GM18868 (cell line): Measurements from ENCODE around the gene CCDC141.

Experiments used
- ATAC-seq: cut with Tn5 transposase; IDR thresholded peaks from one replicate; pipeline ENCODE4 v1.9.1; 2021; ENCODE audit warnings: mild to moderate bottlenecking, moderate library complexity; ENCODE audit not compliant: unreplicated experiment

Gene CCDC141

DNA sequence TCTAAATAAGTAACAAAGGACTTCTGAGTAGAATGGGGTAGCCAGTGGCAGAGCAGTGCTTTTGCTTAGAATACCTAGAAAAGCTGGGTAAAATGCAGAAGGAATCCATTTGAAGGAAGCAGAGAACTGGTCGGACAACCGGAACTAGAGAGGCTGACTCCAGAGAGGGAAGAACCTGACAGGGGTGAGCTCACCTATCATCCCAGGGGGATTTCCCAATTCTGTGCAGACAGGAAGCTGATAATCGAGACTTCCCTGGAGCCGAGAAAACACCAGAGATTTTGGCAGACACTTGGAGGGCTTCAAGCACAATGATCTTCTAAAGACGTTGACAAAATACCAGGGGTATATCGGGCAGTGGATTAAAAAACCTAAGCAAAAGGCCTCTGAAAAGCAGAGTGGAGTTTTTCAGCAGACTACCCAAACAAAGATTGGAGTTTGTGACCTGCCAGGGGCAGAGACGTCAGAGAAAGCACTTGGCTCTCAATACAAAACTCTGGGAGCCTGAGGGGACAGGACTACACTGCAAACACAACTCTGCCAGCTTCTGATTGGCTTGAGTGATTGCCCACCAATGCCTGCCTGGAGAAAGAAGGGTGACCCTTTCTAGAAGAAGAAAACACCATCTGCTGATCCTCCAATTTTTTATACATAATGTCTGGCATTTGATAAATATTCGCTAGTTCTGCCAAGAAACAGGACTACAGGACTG is 175.3 kb downstream of the CCDC141 start:
- no peak for ATAC-seq

- ATAC-seq: no peak
Measured at GRCh38 chr2:178873912-178874311, 176.0 kb downstream of the CCDC141 start.

DNA sequence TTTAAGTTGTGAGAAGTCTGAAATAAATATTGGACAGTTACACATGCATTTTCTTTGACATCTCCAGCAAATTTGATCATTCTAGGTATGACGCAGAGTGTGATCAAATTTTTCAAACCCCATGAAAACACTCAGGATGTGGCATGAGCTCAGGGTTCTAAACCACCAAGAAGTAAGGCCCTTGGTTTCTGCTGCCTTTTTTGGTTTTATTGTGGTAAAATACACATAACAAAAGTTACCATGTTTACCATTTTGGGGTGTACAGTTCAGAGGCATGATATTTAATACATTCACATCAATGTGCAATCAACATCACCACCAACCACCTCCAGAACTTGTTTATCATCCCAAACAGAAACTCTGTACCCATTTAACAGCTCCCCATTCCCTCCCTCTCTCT is 178.4 kb downstream of the CCDC141 start:
- ATAC-seq: no peak

- no peak for ATAC-seq
Measured at GRCh38 chr2:178870703-178871102, 179.2 kb downstream of the CCDC141 start.

- no peak for ATAC-seq
Measured at GRCh38 chr2:178865999-178866398, 183.9 kb downstream of the CCDC141 start.

DNA sequence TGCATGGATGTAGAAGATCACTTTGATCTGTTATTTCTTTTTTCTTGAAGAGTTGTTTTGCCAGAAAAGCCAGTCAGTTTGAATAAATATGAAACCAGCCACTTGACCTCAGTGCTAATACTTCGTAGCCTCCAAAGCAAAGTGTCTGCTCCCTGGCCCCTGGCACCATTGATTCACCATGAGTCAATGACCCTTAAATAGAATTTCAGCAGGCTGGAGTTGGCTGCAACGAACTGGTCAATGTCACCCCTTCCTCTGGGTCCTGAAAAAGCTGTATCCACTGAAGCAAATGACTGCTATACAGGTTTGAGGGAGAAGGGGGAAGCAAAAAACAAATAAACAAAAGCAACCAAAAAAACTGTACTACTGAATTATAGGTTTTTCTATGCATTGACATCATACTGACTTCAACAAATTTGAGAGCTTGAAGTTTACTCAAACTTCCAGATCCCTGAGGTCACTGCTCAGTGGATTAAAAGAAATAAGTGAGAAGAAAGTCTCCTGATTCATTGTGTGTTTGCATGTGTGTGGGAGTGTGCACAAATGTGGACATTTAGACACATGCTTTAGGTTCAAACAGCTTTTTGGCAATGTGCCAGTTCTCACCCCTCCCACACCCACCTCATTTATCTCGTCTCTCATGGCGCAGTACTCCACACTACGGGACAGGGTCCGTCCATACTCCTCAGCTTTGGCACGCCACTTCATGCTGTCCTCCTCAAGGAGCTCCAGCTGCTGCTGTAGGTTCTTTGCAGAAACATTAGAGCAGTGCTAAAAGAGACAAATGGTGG is 184.6 kb downstream of the CCDC141 start:
- no peak for ATAC-seq

DNA sequence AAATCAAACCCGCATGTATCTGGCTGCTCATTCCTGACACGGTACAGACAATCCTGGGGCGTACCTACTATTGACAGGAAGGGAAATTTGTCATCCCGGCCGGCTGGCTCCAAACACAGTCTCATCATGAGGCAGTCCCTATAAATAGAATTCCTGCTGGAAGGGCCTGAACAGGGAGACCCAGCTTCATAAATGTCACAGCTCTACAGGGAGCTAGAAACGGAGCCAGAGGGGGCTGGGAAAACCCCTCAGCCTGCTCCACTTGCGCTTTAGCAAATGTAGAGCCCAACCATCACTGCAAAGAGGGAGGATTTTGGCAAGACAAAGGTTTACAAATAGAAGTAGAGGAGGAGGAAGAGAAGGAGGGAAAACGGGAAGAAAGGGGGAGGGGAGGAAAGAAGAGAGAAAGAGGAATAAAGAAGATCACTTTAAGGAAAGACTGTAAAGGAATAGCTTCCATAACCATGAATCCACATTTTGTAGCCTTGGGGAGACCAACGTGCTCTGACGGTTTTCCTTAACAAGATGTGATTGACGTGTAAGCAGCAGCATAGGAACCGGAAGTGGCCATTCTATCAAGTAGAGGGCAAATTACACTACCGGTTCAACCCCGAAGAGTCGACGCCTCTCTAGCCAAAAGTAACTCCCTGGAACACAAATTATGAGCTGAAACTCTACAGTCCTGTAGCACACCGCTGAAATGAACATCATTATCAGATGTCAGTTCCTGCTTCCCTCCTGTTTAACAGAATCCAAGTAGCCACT is 185.9 kb downstream of the CCDC141 start:
- no peak for ATAC-seq

GRCh38 chr2:178863130-178863855 is 186.6 kb downstream of the CCDC141 start:
- ATAC-seq: no peak

- no peak for ATAC-seq
Measured at GRCh38 chr2:178860551-178860950, 189.4 kb downstream of the CCDC141 start.

- no peak for ATAC-seq
Measured at GRCh38 chr2:178859730-178860129, 190.2 kb downstream of the CCDC141 start.

- ATAC-seq: no peak
Measured at GRCh38 chr2:178858896-178859625, 190.9 kb downstream of the CCDC141 start.

GRCh38 chr2:178855151-178855550 is 194.8 kb downstream of the CCDC141 start:
- ATAC-seq: no peak

- ATAC-seq: no peak
Measured at GRCh38 chr2:178848335-178848734, 201.6 kb downstream of the CCDC141 start.

DNA sequence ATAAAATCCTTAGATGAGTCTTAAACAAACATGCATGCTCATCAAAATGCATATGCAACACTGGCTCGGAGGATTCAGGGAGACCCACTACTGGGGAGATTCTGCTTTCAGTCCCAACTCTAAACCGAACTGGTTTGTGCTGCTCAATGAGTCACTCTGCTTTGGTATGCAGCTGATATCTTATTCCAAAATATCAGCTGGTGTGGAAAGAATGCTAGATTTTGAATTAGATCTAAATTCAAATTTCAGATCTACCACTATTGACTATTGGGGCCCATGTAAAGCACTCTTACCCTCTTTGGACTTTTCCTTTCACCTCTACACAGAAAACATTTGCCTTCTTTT is 203.5 kb downstream of the CCDC141 start:
- ATAC-seq: no peak

DNA sequence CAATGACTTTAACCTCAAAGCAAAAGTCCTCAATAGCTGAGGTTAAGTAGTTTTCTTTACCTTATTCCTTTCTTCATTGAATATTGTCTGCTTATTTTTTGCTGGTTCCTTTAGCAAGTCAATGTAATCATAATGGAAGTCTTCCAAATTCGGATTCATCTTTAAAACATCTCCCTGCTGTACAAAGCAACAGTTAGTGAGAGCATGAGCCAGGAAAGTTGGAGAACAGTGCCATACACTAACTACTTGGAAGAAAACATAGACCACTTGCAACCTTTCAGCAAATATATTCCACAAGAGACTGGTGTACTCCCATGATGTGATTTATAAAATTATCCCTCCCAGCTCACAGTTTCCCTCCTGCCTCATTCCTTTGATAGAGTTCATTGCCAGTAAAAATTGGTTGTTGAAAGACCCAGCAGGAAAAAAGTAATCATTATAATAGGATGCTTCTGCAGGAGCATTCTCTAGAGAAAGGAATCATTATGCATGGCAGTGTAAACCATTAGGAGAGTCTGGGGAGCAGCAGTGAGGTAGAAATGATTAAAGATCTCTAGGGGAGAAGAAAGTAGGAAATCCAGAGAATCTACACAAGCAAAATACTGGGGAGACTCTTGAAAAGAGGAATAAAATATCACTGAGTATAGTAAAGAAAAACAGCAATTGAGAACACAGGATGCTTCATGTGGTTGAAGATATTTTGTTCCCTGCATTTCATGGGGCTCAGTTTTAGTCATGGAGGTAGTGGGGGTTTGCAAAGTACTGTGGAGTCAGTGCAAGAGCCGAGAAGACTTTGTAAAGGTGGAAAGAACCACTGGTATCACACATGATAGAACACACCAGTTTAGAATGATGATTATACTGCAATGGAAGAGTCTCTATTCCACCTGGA is 204.1 kb downstream of the CCDC141 start:
- no peak for ATAC-seq

- ATAC-seq: no peak
Measured at GRCh38 chr2:178844701-178845100, 205.2 kb downstream of the CCDC141 start.

DNA sequence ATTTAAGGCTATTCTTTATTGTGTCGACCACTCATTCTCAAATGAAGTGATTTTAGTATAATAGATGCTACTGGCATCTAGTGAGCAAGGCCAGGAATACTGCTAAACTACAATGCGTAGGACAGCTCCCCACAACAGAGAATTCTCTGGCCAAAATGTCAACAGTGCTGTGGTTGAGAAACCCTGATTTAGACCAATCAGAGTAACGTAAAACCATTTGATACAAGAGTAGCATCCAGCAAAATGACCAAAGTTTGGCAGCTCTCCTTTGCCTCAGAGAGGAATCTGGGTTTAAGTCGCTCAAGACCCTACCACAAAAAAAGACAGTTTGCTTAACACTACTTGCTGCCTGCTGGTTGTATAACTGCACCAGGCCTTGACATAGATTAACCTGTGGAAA is 205.7 kb downstream of the CCDC141 start:
- ATAC-seq: no peak

- no peak for ATAC-seq
Measured at GRCh38 chr2:178843697-178844096, 206.2 kb downstream of the CCDC141 start.

GRCh38 chr2:178836807-178837206 is 213.1 kb downstream of the CCDC141 start:
- no peak for ATAC-seq
